H9 (cell line): Measurements from ENCODE around the gene TMEM116. TPM values are rescaled to one million over a fixed set of nuclear protein-coding genes. Genes with fewer than 3 reads are reported as not detected.

Experiments
- DNase-seq: peaks from one replicate; pipeline ENCODE4 v3.0.0-alpha.2; 2017
- H2AFZ ChIP-seq: one replicate; pipeline ENCODE4 v1.6.1; 2013; ENCODE audit warnings: mild to moderate bottlenecking, low read length, control low read depth, moderate library complexity
- H2AK5ac ChIP-seq: 2 replicates; pipeline ENCODE4 v1.6.1; 2013; ENCODE audit warnings: low read length, control low read depth, mixed read lengths; ENCODE audit not compliant: insufficient read length
- H2BK120ac ChIP-seq: one replicate; pipeline ENCODE4 v1.6.1; 2013; ENCODE audit warnings: low read depth, mild to moderate bottlenecking, low read length, control low read depth, inconsistent platforms; ENCODE audit not compliant: poor library complexity, severe bottlenecking
- H2BK12ac ChIP-seq: 2 replicates; pipeline ENCODE4 v1.6.1; 2013; ENCODE audit warnings: low read length, control low read depth, mixed read lengths, low read depth; ENCODE audit not compliant: insufficient read length
- H2BK15ac ChIP-seq: 2 replicates; pipeline ENCODE4 v1.6.1; 2013; ENCODE audit warnings: low read depth, low read length, control low read depth
- H2BK20ac ChIP-seq: one replicate; pipeline ENCODE4 v1.6.1; 2013; ENCODE audit warnings: low read depth, mild to moderate bottlenecking, low read length, control low read depth, inconsistent platforms; ENCODE audit not compliant: poor library complexity, severe bottlenecking
- H2BK5ac ChIP-seq: 2 replicates; pipeline ENCODE4 v1.6.1; 2013; ENCODE audit warnings: low read length, control low read depth, mixed read lengths; ENCODE audit not compliant: insufficient read length
- H3K14ac ChIP-seq: 2 replicates; pipeline ENCODE4 v1.6.1; 2013; ENCODE audit warnings: low read length, control low read depth; ENCODE audit not compliant: insufficient read depth
- H3K18ac ChIP-seq: 2 replicates; pipeline ENCODE4 v1.6.1; 2013; ENCODE audit warnings: low read depth, mild to moderate bottlenecking, mixed read lengths, low read length, control low read depth; ENCODE audit not compliant: insufficient read length
- H3K23ac ChIP-seq: 2 replicates; pipeline ENCODE4 v1.6.1; 2013; ENCODE audit warnings: low read length, control low read depth, mixed read lengths, low read depth; ENCODE audit not compliant: insufficient read length
- H3K23me2 ChIP-seq: 2 replicates; pipeline ENCODE4 v1.6.1; 2013; ENCODE audit warnings: low read depth, mild to moderate bottlenecking, mixed read lengths, low read length, control low read depth; ENCODE audit not compliant: insufficient read length, poor library complexity, severe bottlenecking
- H3K27ac ChIP-seq: 2 replicates; pipeline ENCODE4 v1.5.1; 2013; ENCODE audit warnings: low read length, control low read depth, mixed read lengths, low read depth; ENCODE audit not compliant: insufficient read length
- H3K27me3 ChIP-seq: 2 replicates; pipeline ENCODE4 v1.6.1; 2013; ENCODE audit warnings: low read length, control low read depth, inconsistent platforms; ENCODE audit not compliant: insufficient read depth
- H3K4ac ChIP-seq: 2 replicates; pipeline ENCODE4 v1.6.1; 2013; ENCODE audit warnings: low read depth, mild to moderate bottlenecking, control low read depth, inconsistent platforms, low read length, moderate library complexity
- H3K4me1 ChIP-seq: 2 replicates; pipeline ENCODE4 v1.6.1; 2013; ENCODE audit warnings: low read length, control low read depth, inconsistent platforms; ENCODE audit not compliant: insufficient read depth
- H3K4me2 ChIP-seq: 2 replicates; pipeline ENCODE4 v1.6.1; 2013; ENCODE audit warnings: low read length, control low read depth, mixed read lengths; ENCODE audit not compliant: insufficient read length, insufficient read depth
- H3K56ac ChIP-seq: 2 replicates; pipeline ENCODE4 v1.6.1; 2013; ENCODE audit warnings: low read depth, mild to moderate bottlenecking, mixed read lengths, low read length, control low read depth; ENCODE audit not compliant: insufficient read length
- H3K79me1 ChIP-seq: 2 replicates; pipeline ENCODE4 v1.6.1; 2013; ENCODE audit warnings: low read depth, mild to moderate bottlenecking, moderate library complexity, low read length, control low read depth, inconsistent platforms; ENCODE audit not compliant: insufficient read depth, poor library complexity, severe bottlenecking
- H3K79me2 ChIP-seq: 2 replicates; pipeline ENCODE4 v1.6.1; 2013; ENCODE audit warnings: low read length, control low read depth, inconsistent platforms; ENCODE audit not compliant: insufficient read depth
- H3K9ac ChIP-seq: 2 replicates; pipeline ENCODE4 v1.6.1; 2013; ENCODE audit warnings: low read length, control low read depth, mixed read lengths; ENCODE audit not compliant: insufficient read length; ENCODE audit errors: extremely low read depth
- H3K9me3 ChIP-seq: one replicate; pipeline ENCODE4 v1.6.1; 2013; ENCODE audit warnings: low read depth, low read length, inconsistent platforms; ENCODE audit not compliant: control insufficient read depth
- H3T11ph ChIP-seq: one replicate; pipeline ENCODE4 v1.6.1; 2013; ENCODE audit warnings: mild to moderate bottlenecking, low read length, control low read depth, inconsistent platforms
- H4K20me1 ChIP-seq: one replicate; pipeline ENCODE4 v1.6.1; 2013; ENCODE audit not compliant: control insufficient read depth, insufficient read length, insufficient read depth
- H4K5ac ChIP-seq: 2 replicates; pipeline ENCODE4 v1.6.1; 2013; ENCODE audit warnings: low read depth, mild to moderate bottlenecking, mixed read lengths, low read length, control low read depth; ENCODE audit not compliant: insufficient read length
- H4K8ac ChIP-seq: replicated peaks from 2 replicates; pipeline ENCODE4 v1.6.1; 2013; ENCODE audit warnings: low read length, control low read depth, mixed read lengths, low read depth; ENCODE audit not compliant: insufficient read length
- H4K91ac ChIP-seq: 2 replicates; pipeline ENCODE4 v1.6.1; 2013; ENCODE audit warnings: low read depth, mild to moderate bottlenecking, moderate library complexity, mixed read lengths, low read length, control low read depth; ENCODE audit not compliant: insufficient read length
- H3K27ac Mint-ChIP-seq, 3 experiments: 2 replicates in 2 of 3; 3 replicates in 1 of 3; pipeline ENCODE4 v1.8.0; 2020 to 2021; ENCODE audit warnings: mixed read lengths in 3 of 3, mild to moderate bottlenecking in 1 of 3, moderate library complexity in 1 of 3
- H3K27me3 Mint-ChIP-seq: 2 replicates; pipeline ENCODE4 v1.8.0; 2021; ENCODE audit warnings: low read depth, mild to moderate bottlenecking, moderate library complexity, mixed read lengths
- H3K36me3 Mint-ChIP-seq, 3 experiments: 2 replicates in 2 of 3; 3 replicates in 1 of 3; pipeline ENCODE4 v1.8.0; 2020 to 2021; ENCODE audit warnings: low read depth in 3 of 3, mixed read lengths in 3 of 3; ENCODE audit not compliant: insufficient read depth in 1 of 3
- H3K4me1 Mint-ChIP-seq, 2 experiments: 2 replicates each; pipeline ENCODE4 v1.8.0; 2020; ENCODE audit warnings: mixed read lengths in 2 of 2
- H3K4me3 Mint-ChIP-seq, 2 experiments: 2 replicates in 1 of 2; 3 replicates in 1 of 2; pipeline ENCODE4 v1.8.0; 2020 to 2021; ENCODE audit warnings: mild to moderate bottlenecking in 2 of 2, mixed read lengths in 2 of 2, moderate library complexity in 1 of 2
- H3K9me3 Mint-ChIP-seq, 2 experiments: 2 replicates in 1 of 2; 3 replicates in 1 of 2; pipeline ENCODE4 v1.8.0; 2020; ENCODE audit warnings: mild to moderate bottlenecking in 2 of 2, mixed read lengths in 2 of 2, moderate library complexity in 1 of 2
- CTCF ChIP-seq: fragments of 200-600 bp; sonication (generic); conservative IDR thresholded peaks from 3 replicates; pipeline ENCODE4 v1.8.0; 2021; ENCODE audit warnings: antibody characterized with exemption, mild to moderate bottlenecking
- WGBS: extraction: QIAGEN DNeasy Blood & Tissue Kit; methylation state at CpG from one replicate; pipeline ENCODE4 v1.1.7; 2013; ENCODE audit warnings: missing lambda C conversion rate, low lambda C conversion rate, mixed read lengths; ENCODE audit not compliant: insufficient read length; ENCODE audit errors: extremely low coverage; 5-methylcytosine and 5-hydroxymethylcytosine counted together
- total RNA-seq: library from RNA; stranded (reverse); gene quantifications from 2 replicates; pipeline ENCODE4 v1.2.1, GENCODE V29; 2021

TMEM116 gene
- total RNA-seq, 1 experiment from 2014 or later = 10.8 TPM

- H2BK120ac ChIP-seq = no peak overlapping the region
- DNase-seq = no peak
- no peaks in the 10 kb centered on the region for H3K79me1 ChIP-seq
- H3K9me3 ChIP-seq = no peaks in the 10 kb centered on the region
- no peak overlapping the region for H3K27ac Mint-ChIP-seq
- no peaks in the 10 kb centered on the region for H3K79me2 ChIP-seq
- no peak for TF ChIP-seq CTCF
- H3K36me3 Mint-ChIP-seq = peaks cover 47 to 81% (median 75%) of the 10 kb centered on the region in 3 experiments; a peak in 6 of 7 replicates
- H2BK15ac ChIP-seq = no peak overlapping the region
- no peaks in the 10 kb centered on the region for H3K4me1 Mint-ChIP-seq
- no peak overlapping the region for H3K4ac ChIP-seq
- H3K27me3 Mint-ChIP-seq = no peaks in the 10 kb centered on the region
- H3K23ac ChIP-seq = no peak overlapping the region
- no peak overlapping the region for H4K91ac ChIP-seq
- H3K9me3 Mint-ChIP-seq = no peaks in the 10 kb centered on the region
- H3K18ac ChIP-seq = no peak overlapping the region
- no peak overlapping the region for H2AFZ ChIP-seq
- no peak overlapping the region for H2BK12ac ChIP-seq
- H3K14ac ChIP-seq = no peak overlapping the region
- H3K4me3 Mint-ChIP-seq = no peak overlapping the region
- no CpG with 5 or more reads among the region's 2 CpGs for WGBS
- H2BK20ac ChIP-seq = no peak overlapping the region
- H3T11ph ChIP-seq = no peak overlapping the region
- no peak overlapping the region for H3K27ac ChIP-seq
- H3K4me2 ChIP-seq = no peak overlapping the region
- H4K5ac ChIP-seq = no peak overlapping the region
- H3K27me3 ChIP-seq = no peaks in the 10 kb centered on the region
- no peaks in the 10 kb centered on the region for H3K23me2 ChIP-seq
- H3K4me1 ChIP-seq = no peaks in the 10 kb centered on the region
- no peaks in the 10 kb centered on the region for H4K20me1 ChIP-seq
- no peak overlapping the region for H2AK5ac ChIP-seq
- no peak overlapping the region for H3K56ac ChIP-seq
- H4K8ac ChIP-seq = no peak overlapping the region
- no peak overlapping the region for H2BK5ac ChIP-seq
- H3K9ac ChIP-seq = no peak overlapping the region
These were observed 119.7 kb downstream of the TMEM116 start for GRCh38 chr12:111893287-111893686.
